HG02943 (cell line): ENCODE results near the gene CLDN7.
A peak's percentile ranks its signal among the peaks of the same experiment; 100 is the strongest.

Experiments used
- ATAC-seq: cut with Tn5 transposase; IDR thresholded peaks from one replicate; pipeline ENCODE4 v1.9.1; 2021; ENCODE audit warnings: mild to moderate bottlenecking, low read depth, moderate library complexity; ENCODE audit not compliant: unreplicated experiment

The CLDN7 gene

DNA sequence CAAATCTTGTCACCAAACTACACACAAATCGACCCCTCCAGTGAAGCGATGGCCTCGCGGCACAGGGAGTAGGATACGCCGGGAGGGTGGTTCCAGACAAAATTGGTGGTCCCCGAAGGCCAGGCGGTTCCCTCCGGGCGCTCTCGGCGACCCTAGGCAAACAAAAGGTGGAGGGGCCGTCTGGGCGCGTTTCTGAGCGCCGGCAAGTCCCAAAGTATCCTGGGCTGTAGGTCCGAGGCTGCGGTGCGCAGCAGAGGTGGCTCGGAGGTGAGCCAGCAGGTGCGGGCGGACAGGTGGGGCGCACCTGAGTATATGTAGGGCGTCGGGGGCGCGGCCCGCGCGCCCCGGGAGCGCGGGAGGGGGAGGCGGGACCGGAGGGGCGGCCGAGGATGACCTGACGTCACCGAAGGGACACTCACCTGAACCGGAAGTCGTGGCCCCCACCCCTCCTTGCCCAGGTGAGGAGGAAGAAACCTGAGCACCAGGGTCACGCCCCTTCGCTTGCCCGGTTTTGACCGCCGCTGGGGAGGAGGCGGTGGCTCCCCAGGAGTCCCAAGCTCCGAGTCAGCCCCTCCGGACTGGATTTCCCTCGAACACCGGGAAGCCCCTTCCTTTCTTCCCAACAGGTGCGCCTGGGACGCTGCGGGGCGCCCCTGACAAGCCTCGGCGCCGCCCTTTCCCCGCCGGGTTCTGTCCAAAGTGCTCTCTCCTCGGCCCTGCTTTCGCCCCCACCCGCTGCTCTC lies at the start of gene CLDN7:
CLDN7 (minus strand) TSS at position 287 of the 743 bp plus-strand sequence. CDS start 435 bp downstream, outside the sequence.
- ATAC-seq = no peak

DNA sequence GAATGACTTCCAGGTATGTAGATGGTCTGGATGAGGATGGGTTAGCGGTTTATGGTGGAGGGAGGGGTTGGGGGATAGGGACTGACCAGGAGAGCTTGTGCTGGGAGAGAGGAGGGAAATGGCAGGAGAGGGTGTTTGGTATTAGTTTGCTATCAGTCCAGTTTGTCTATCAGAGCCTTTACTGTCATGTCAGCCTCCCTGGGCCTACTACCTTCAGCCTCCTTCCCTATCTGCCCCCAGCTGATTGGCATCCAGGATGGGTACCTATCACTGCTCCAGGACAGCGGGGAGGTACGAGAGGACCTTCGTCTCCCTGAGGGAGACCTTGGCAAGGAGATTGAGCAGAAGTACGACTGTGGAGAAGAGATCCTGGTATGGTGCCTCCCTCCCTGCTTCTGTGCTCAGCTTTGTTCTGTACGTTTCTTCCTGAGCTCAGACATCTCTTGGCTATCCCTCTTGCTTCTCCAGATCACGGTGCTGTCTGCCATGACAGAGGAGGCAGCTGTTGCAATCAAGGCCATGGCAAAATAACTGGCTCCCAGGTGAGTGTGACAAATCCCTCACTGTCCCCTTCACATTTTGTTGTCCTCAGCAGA lies 48.9 kb upstream of the CLDN7 start:
- no peak for ATAC-seq

GRCh38 chr17:7309628-7310027 lies 47.4 kb upstream of the CLDN7 start:
- no peak for ATAC-seq

GRCh38 chr17:7308625-7309433 lies 46.6 kb upstream of the CLDN7 start:
- no peak for ATAC-seq

DNA sequence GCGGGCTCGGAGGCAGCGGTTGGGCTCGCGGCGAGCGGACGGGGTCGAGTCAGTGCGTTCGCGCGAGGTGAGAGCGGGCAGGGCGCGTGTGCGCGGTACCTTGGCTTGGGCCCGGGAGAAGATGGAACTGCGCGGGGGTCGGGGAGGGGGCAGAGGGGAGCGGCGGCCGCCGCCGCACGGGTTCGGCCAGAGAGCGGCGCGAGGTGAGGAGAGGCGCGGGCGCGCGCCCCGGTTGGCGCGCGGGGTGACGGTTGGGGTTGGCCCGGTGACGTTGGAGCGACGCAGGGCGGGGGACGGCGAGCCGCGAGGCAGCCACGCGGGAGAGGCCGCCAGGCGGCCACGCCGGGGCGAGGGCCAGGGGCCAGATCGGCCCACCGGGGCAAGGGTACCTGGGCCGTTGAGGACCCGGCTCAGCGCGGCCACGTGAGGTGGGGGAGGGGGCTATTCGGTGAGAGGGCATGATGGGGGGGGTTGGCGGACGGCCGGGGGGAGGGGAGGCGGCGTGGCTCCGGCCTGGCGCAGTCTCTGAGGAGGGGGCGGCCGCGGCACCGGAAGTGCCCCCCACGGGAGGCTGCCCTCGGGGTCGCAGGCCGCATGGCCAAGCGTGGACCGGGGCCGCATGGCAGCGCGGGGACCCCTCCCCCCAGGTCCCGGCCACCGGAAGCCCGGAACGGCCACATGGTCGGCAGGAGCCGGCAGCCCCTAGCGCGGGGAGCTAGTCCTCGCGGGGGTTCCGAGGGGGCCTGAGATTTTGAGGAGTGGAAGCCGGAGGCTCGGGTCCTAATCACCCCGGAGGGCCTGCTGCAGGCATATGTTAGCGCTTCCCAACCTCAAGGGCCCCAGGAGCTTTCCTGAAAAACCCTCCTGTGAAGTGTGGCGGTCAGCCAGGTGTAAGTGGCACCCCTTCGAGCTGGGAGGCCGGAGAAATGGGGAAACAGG lies 45.7 kb upstream of the CLDN7 start:
- no peak for ATAC-seq

DNA sequence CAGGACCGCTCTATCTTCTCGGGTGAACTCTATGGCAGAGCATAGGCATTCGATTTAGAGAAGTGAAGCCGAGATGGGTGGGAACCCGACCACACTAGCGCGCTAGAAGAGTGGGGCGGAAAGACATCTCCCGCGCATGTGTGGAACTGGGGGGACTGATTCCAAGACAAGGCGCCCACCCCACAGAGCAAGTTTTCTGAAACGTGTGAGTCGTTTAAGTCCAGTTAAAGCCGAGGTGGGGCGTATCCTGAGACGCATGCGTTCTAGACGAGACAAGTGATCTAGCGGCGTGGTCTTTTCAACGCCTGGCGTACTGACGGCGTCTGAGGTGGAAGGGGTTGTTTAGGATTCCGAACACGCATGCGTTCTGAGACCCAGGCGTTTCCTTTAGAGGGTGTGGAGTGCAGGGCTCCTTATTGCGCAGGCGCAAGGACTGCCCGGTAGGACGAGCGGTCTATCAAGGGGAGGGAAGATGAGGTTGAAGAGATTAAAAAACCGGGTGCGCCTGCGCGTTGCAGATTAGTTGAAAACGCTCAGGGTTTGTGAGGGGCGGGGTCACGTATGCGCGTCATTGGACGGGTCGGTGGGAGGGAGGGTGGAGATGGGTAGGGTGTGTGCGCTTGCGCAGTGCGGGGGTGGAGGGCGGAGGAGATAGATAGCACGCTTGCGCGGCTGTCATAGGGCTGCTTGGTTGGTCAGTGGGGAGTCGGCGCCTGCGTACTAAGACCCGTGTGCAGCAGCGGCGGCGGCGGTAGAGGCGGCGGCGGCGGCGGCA lies 44.8 kb upstream of the CLDN7 start, which contains the start of gene EIF5A:
EIF5A (plus strand) TSS at position 718 of the 775 bp plus-strand sequence. CDS start 2,008 bp downstream, outside the sequence.
- peak; percentile 72 for ATAC-seq

- no peak for ATAC-seq
Measured at GRCh38 chr17:7304179-7304578, 41.9 kb upstream of the CLDN7 start.

- no peak for ATAC-seq
Measured at GRCh38 chr17:7296189-7296861, 34.0 kb upstream of the CLDN7 start.

DNA sequence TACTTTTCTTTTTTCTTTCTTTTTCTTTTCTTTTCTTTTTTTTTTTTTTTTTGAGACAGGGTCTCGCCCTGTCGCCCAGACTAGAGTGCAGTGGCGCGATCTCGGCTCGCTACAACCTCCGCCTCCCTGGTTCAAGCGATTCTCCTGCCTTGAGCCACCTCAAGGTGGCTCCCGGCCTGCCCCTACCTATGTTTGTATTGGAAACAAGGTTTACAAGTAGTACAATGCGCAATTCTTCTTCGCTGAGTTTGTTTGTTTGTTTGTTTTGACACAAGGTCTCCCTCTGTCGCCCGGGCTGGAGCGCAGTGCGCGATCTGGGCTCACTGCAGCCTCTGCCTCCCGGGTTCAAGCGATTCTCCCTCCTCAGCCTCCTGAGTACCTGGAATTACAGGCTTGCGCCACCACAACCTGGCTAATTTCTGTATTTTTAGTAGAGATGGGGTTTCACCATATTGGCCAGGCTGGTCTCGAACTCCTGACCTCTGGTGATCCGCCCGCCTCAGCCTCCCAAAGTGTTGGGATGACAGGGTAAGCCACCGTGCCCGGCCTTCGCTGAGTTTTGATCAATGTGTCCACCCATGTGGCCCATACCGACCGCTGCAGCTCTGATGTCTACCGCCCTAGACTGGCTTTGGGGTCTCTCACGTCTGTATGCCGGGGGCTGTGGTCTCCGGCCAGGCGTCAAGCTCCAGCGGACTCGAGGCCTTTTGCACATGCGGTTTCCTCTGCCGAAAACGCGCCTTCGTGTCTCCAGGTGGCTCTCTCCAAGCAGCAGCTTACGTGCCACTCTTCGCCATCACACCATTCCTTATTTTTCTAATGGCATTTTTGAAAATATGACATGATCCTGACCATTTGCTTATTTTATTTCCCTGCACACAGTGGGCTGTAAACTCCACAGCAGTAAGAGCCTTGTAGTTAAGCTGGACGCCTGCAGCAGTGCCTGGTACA lies 33.2 kb upstream of the CLDN7 start:
- ATAC-seq = no peak

GRCh38 chr17:7294614-7295153 lies 32.4 kb upstream of the CLDN7 start, which contains the start of gene YBX2:
Gene YBX2, minus strand, starts transcription at chr17:7294639. Its CDS starts 139 bp downstream, at chr17:7294500.
- ATAC-seq = no peak

DNA sequence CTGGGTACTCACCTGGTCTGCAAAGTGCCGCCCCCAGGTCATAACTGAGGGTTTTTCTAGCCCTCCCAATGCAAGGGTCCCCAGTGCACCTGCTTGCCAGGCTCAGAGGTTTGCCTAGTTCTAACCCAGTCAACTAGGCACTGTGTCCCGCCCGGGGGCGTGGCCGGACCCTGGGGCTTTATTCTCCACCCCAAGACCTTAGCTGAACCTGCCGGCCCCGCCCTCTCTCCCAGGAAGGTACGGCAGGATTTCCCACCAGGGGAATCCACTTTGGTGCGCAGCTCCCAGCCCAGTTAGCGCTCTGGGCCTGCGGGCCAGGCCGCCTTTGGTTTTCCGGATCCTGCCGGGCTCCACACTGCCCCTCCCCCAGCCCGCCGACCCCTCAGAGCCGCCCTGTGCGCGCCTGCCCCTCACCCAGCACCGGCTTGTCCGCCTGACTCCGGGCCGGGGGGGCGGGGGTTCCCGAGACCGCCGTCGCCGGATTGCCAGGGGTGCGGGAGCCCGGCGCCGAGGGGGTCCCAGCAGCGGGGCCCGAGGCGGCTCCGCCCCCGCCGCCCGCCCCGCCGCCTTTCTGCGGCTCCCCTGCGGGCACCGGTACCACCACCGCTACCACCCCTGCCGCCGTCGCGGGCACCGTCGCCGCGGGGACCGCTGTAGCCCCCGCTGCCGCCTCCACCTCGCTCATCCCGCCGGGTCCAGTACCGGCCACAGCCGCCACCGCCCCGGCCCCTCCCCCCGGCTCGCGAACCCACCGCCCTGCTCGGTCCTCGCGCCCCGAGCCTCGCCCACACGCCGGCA lies 31.7 kb upstream of the CLDN7 start:
- ATAC-seq = no peak

- no peak for ATAC-seq
Measured at GRCh38 chr17:7293159-7293558, 30.9 kb upstream of the CLDN7 start.

GRCh38 chr17:7292729-7293128 lies 30.5 kb upstream of the CLDN7 start:
- ATAC-seq = no peak

DNA sequence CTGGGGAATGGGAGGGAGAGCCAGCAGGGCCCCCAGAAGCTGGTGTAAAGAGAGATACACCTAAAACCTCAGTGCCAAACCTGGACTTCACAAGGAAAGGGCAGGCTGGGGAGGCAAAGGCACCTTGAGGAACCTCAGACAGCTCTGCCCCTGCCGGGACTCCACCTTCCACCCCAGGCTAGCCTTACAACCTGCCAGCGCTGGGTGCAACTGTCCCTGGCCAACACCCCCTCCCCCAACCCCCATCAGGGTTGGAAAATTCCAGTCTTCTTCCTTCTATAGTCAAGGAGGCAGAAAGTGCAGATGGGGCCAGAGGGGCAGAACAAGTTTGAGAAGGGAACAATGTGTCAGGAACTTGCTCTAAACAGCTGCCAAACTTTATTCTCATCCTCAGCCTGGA lies 29.9 kb upstream of the CLDN7 start:
- ATAC-seq = no peak

DNA sequence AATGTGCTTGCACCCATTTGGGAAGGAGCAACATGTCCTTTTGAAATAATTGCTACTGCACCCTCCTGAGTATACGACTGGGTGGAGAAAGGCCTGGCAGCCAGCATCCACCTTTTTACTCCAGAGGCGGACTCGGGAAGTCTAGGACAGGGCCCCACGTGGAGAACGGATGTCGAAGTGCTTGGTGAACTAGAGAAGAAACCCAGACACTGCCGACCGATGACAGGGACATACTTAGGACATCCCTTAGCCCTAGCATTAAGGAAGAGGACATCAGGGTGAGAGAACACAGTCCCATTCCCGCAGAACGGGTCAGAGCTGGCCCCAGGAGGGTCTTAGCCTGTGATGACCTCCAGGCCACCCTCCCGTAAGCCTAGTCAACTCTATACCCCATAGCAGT lies 28.4 kb upstream of the CLDN7 start:
- ATAC-seq = no peak

DNA sequence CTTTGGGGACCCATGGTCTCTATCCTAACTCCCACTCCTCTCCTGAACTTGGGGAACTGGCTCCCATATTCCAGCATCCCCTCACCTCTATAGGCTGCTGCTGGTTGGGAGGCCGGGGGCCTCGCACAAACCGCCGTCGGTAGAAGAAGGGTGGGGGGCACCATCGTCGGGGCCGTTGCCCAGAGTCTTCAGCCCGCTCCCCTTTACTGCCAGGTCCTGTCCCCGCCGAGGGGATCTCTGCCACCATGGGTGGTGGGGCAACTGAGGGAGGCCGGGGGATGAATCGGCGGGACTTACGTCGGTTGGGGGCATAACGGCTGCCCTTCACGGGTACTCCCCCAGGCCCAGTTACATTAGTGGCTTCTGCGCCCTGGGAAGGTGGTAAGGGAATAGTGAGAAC lies 27.9 kb upstream of the CLDN7 start:
- ATAC-seq = no peak
